A549 (cell line): Measurements from ENCODE around the gene DNM3.

ENCODE experiments used
- EP300 ChIP-seq, 2 experiments: fragments of >200 bp; sonication (Bioruptor Twin); formaldehyde crosslinking; IDR thresholded peaks; 2 replicates in 1 of 2; 3 replicates in 1 of 2; pipeline ENCODE4 v1.6.1; 2016 to 2017
- MAFK ChIP-seq: fragments of 450-650 bp; IDR thresholded peaks from 2 replicates; pipeline ENCODE4 v1.6.1; 2014; ENCODE audit not compliant: partially characterized antibody
- MAZ ChIP-seq: fragments of 150-350 bp; IDR thresholded peaks from 2 replicates; pipeline ENCODE4 v1.6.1; 2014; ENCODE audit warnings: antibody characterized with exemption, low read depth, low read length, borderline replicate concordance
- POLR2AphosphoS2 ChIP-seq: conservative IDR thresholded peaks from 2 replicates; pipeline ENCODE4 v1.6.1; 2012; ENCODE audit warnings: low read length, improper control_type of control experiment, inconsistent platforms
- RAD21 ChIP-seq, 2 experiments: fragments of >200 bp in 1 of 2; sonication (Bioruptor Twin) in 1 of 2; formaldehyde crosslinking in 1 of 2; IDR thresholded peaks in 1 of 2; conservative IDR thresholded peaks in 1 of 2; 2 replicates in 1 of 2; 3 replicates in 1 of 2; pipeline ENCODE4 v1.6.1; 2012 to 2018; ENCODE audit warnings: inconsistent platforms in 1 of 2
- RNF2 ChIP-seq: fragments of 200-600 bp; sonication (generic); IDR thresholded peaks from 2 replicates; pipeline ENCODE4 v1.6.1; 2016; ENCODE audit warnings: low read depth, mild to moderate bottlenecking, antibody characterized with exemption, moderate library complexity, borderline replicate concordance
- ZNF302 ChIP-seq: fragments of 250-450 bp; sonication (Bioruptor Pico); IDR thresholded peaks from 2 replicates; pipeline ENCODE4 v1.9.0; 2021; ENCODE audit warnings: inconsistent platforms, mild to moderate bottlenecking, moderate library complexity
- TF ChIP-seq, protein P1 (sequence below): fragments of >200 bp; sonication (Bioruptor Twin); formaldehyde crosslinking; IDR thresholded peaks from 3 replicates; pipeline ENCODE4 v1.6.1; 2016
- TF ChIP-seq, protein P2 (sequence below): fragments of 200-600 bp; sonication (generic); IDR thresholded peaks from 2 replicates; pipeline ENCODE4 v1.6.1; 2016; ENCODE audit warnings: antibody characterized with exemption, mild to moderate bottlenecking, moderate library complexity
- TF ChIP-seq, protein P3 (sequence below): IDR thresholded peaks from 2 replicates; pipeline ENCODE4 v1.6.1; 2012

DNA sequence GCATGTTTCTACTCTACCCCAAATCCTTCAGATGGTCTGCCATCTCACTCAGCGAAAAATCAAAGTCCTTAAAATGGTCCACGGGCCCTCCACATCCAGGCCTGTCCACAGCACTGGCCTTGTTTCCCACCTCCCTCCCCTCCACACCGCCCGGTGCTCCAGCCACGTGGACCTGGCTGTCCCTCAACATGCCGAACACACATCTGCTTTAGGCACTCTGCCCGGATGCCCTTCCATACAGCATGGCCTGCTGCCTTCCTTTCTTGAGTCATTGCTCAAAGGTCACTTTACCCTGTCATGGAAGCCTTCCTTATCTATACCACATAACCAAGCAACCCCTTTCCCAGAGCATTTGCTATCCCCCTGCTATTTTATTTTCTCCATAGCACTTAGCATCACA, 143.0 kb downstream of the DNM3 start:
- TF ChIP-seq ZNF302 (no peak), MAFK (no peak), POLR2AphosphoS2 (no peak), RAD21 (conservative IDR thresholded peaks at IDR 0.05 in 1 of 2, IDR thresholded peaks at IDR 0.05 in 1 of 2) (no peak), MAZ (no peak), RNF2 (no peak), EP300 (IDR thresholded peaks at IDR 0.05) (no peak)
- TF ChIP-seq, protein P1, sequence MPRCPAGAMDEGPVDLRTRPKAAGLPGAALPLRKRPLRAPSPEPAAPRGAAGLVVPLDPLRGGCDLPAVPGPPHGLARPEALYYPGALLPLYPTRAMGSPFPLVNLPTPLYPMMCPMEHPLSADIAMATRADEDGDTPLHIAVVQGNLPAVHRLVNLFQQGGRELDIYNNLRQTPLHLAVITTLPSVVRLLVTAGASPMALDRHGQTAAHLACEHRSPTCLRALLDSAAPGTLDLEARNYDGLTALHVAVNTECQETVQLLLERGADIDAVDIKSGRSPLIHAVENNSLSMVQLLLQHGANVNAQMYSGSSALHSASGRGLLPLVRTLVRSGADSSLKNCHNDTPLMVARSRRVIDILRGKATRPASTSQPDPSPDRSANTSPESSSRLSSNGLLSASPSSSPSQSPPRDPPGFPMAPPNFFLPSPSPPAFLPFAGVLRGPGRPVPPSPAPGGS, result no peak
- TF ChIP-seq, protein P2, sequence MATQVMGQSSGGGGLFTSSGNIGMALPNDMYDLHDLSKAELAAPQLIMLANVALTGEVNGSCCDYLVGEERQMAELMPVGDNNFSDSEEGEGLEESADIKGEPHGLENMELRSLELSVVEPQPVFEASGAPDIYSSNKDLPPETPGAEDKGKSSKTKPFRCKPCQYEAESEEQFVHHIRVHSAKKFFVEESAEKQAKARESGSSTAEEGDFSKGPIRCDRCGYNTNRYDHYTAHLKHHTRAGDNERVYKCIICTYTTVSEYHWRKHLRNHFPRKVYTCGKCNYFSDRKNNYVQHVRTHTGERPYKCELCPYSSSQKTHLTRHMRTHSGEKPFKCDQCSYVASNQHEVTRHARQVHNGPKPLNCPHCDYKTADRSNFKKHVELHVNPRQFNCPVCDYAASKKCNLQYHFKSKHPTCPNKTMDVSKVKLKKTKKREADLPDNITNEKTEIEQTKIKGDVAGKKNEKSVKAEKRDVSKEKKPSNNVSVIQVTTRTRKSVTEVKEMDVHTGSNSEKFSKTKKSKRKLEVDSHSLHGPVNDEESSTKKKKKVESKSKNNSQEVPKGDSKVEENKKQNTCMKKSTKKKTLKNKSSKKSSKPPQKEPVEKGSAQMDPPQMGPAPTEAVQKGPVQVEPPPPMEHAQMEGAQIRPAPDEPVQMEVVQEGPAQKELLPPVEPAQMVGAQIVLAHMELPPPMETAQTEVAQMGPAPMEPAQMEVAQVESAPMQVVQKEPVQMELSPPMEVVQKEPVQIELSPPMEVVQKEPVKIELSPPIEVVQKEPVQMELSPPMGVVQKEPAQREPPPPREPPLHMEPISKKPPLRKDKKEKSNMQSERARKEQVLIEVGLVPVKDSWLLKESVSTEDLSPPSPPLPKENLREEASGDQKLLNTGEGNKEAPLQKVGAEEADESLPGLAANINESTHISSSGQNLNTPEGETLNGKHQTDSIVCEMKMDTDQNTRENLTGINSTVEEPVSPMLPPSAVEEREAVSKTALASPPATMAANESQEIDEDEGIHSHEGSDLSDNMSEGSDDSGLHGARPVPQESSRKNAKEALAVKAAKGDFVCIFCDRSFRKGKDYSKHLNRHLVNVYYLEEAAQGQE, result no peak
- TF ChIP-seq, protein P3, sequence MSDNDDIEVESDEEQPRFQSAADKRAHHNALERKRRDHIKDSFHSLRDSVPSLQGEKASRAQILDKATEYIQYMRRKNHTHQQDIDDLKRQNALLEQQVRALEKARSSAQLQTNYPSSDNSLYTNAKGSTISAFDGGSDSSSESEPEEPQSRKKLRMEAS, result no peak
